ENCODE measurements around the gene LDLRAD4.
"Not testable (repeated sequence)": the region's sequence is repeated elsewhere in the genome, so short reads cannot be mapped to it uniquely, and the experiment has no call there.

The LDLRAD4 gene

GRCh38 chr18:13455471-13455870 lies 236.9 kb downstream of the LDLRAD4 start:
- DNase-seq = no peak

- no peak for DNase-seq
Measured at GRCh38 chr18:13455960-13456481, 237.5 kb downstream of the LDLRAD4 start.

GRCh38 chr18:13456736-13457271 lies 238.2 kb downstream of the LDLRAD4 start:
- DNase-seq = no peak

- DNase-seq = no peak
Measured at GRCh38 chr18:13457327-13457726, 238.8 kb downstream of the LDLRAD4 start.

- no peak for DNase-seq
Measured at GRCh38 chr18:13460946-13461345, 242.4 kb downstream of the LDLRAD4 start.

- no peak for DNase-seq
Measured at GRCh38 chr18:13461469-13461868, 242.9 kb downstream of the LDLRAD4 start.

- DNase-seq = no peak
Measured at GRCh38 chr18:13461936-13462335, 243.4 kb downstream of the LDLRAD4 start.

GRCh38 chr18:13462686-13463085 lies 244.1 kb downstream of the LDLRAD4 start:
- no peak for DNase-seq

- no peak for DNase-seq
Measured at GRCh38 chr18:13463526-13464210, 245.1 kb downstream of the LDLRAD4 start.

GRCh38 chr18:13464432-13465123 lies 246.0 kb downstream of the LDLRAD4 start:
- no peak for DNase-seq

- DNase-seq = no peak
Measured at GRCh38 chr18:13465124-13465446, 246.5 kb downstream of the LDLRAD4 start.

GRCh38 chr18:13465476-13465875 lies 246.9 kb downstream of the LDLRAD4 start:
- DNase-seq = no peak

GRCh38 chr18:13470516-13471197 lies 252.1 kb downstream of the LDLRAD4 start:
- no peak for DNase-seq

- DNase-seq = no peak
Measured at GRCh38 chr18:13471198-13471845, 252.8 kb downstream of the LDLRAD4 start.

GRCh38 chr18:13471971-13472628 lies 253.5 kb downstream of the LDLRAD4 start:
- no peak for DNase-seq

GRCh38 chr18:13473751-13474150 lies 255.2 kb downstream of the LDLRAD4 start:
- no peak for DNase-seq

GRCh38 chr18:13474336-13474735 lies 255.8 kb downstream of the LDLRAD4 start:
- DNase-seq = no peak

GRCh38 chr18:13474907-13475545 lies 256.5 kb downstream of the LDLRAD4 start:
- DNase-seq = no peak

GRCh38 chr18:13476312-13476711 lies 257.8 kb downstream of the LDLRAD4 start:
- DNase-seq = not testable (repeated sequence)

GRCh38 chr18:13477147-13477683 lies 258.7 kb downstream of the LDLRAD4 start:
- no peak for DNase-seq

- no peak for DNase-seq
Measured at GRCh38 chr18:13480571-13481255, 262.2 kb downstream of the LDLRAD4 start.
